Adrenal gland (tissue), 12 donors: Measurements from ENCODE around the gene OMP. TPM values are rescaled to one million over a fixed set of nuclear protein-coding genes. Genes with fewer than 3 reads are reported as not detected.
A peak's percentile ranks its signal among the peaks of the same experiment; 100 is the strongest.
"Not testable (repeated sequence)": the region's sequence is repeated elsewhere in the genome, so short reads cannot be mapped to it uniquely, and the experiment has no call there.

ENCODE experiments used
- DNase-seq, 7 donors: peaks; one replicate each; pipeline ENCODE4 v3.0.0-alpha.2; 2019 to 2020
- H3K27ac ChIP-seq, 5 donors: fragments of 200-600 bp; sonication (generic) in 4 of 5; 1 replicate in 3 of 5; 2 replicates in 2 of 5; pipeline versions ENCODE4 v1.5.1 to v1.8.0; 2016 to 2020; ENCODE audit warnings: mild to moderate bottlenecking in 1 of 5
- H3K27me3 ChIP-seq: fragments of 200-600 bp; 2 replicates; pipeline ENCODE4 v1.8.0; 2021
- H3K36me3 ChIP-seq, 2 donors: fragments of 200-600 bp; replicated peaks in 1 of 2; 1 replicate in 1 of 2; 2 replicates in 1 of 2; pipeline versions ENCODE4 v1.5.1 to v1.8.0; 2018 to 2022
- H3K4me1 ChIP-seq, 2 donors: fragments of 200-600 bp; replicated peaks in 1 of 2; 1 replicate in 1 of 2; 2 replicates in 1 of 2; pipeline versions ENCODE4 v1.5.1 to v1.8.0; 2018 to 2021
- H3K4me3 ChIP-seq, 4 donors: fragments of 200-600 bp; sonication (generic) in 3 of 4; one replicate each; pipeline ENCODE4 v1.5.1; 2016 to 2018
- H3K9me3 ChIP-seq, 3 donors: fragments of 200-600 bp; sonication (generic) in 1 of 3; replicated peaks in 1 of 3; 1 replicate in 2 of 3; 2 replicates in 1 of 3; pipeline versions ENCODE4 v1.5.1 to v1.8.0; 2016 to 2021
- POLR2A ChIP-seq, 2 donors: fragments of 450-650 bp; IDR thresholded peaks; one replicate each; pipeline ENCODE4 v1.6.1; 2017; ENCODE audit warnings: antibody characterized with exemption in 2 of 2, mild to moderate bottlenecking in 2 of 2, moderate library complexity in 1 of 2
- WGBS, 4 donors: extraction: QIAGEN DNeasy Blood & Tissue Kit in 2 of 4; methylation state at CpG; one replicate each; pipeline versions ENCODE4 v1.1.5 to v1.1.7; 2013 to 2017; 5-methylcytosine and 5-hydroxymethylcytosine counted together
- intact Hi-C, 2 donors: fragments of 100-400 bp; cut with DNase I; formaldehyde crosslinking; loops; one replicate each; pipeline versions ENCODE4 v1.14.1 to v1.15.0; 2022 to 2023
- polyA plus RNA-seq, 3 donors: library from polyadenylated mRNA; stranded (reverse); fragments of 200-250 nt in 2 of 3; fragments of 350-450 nt in 1 of 3; fragmentation: Illumina TruSeq in 1 of 3; extraction: RNeasy Lipid Tissue Mini Kit (QIAGEN cat#74804) in 1 of 3; gene quantifications; one replicate each; pipeline ENCODE4 v1.2.3, GENCODE V29; 2013 to 2014
- total RNA-seq, 9 donors: library from RNA; depleted of rRNA in 4 of 9; stranded (reverse); fragments of >200 nt in 4 of 9; fragments of 120-200 nt in 1 of 9; fragmentation: NEBNext Ultra II Directional in 1 of 9; extraction: Animal tissue kit (Norgen Biotek cat#: 25700) in 1 of 9; gene quantifications; one replicate each; pipeline versions ENCODE4 v1.1.0 to v1.2.4, GENCODE V29; 2013 to 2023
- TF ChIP-seq, protein P1 (sequence below), 6 experiments: fragments of 450-650 bp in 4 of 6; fragments of 200-600 bp in 2 of 6; sonication (generic) in 1 of 6; IDR thresholded peaks; 1 replicate in 5 of 6; 2 replicates in 1 of 6; pipeline versions ENCODE4 v1.5.1 to v1.8.0; 2016 to 2021; ENCODE audit warnings: antibody characterized with exemption in 6 of 6, mild to moderate bottlenecking in 2 of 6, moderate library complexity in 1 of 6
- donor health status: healthy with polysubstance abuse.
- donor health status: Bipolar disorder and iron deficiency.
- donor health status: DM: yes; HTN: yes; CAD: no.
- donor health status: DM: no; HTN: no; CAD: no.
- donor health status: DM: no; HTN: no; CAD: no.
- donor health status: DM: yes; HTN: yes; CAD: no.

The OMP gene
- total and polyA plus RNA-seq, 12 donors, result 0.50 to 1.6 (median 0.92) TPM; not detected in 9

DNA sequence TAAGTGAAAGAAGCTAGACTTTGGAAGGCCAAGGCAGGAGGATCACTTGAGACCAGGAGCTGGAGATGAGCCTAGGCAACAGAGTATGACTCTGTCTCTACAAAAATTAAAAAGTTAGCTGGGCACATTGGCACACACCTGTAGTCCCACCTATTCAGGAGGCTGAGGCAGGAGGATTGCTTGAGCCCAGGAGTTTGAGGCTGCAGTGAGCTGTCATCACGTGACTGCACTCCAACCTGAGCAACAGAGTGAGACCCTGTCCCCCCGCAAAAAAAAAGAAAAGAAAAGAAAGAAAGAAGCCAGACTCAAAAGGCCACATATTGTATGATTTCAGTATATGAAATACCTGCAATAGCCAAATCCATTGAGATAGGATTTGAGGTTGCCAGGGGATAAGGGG, 43.7 kb upstream of the OMP start:
- H3K4me3 ChIP-seq, result no peak overlapping the region
- intact Hi-C loops, result no loop called here
- no peaks in the 10 kb centered on the region for H3K36me3 ChIP-seq
- H3K27ac ChIP-seq, result no peak overlapping the region
- H3K4me1 ChIP-seq, result no peaks in the 10 kb centered on the region
- no peaks in the 10 kb centered on the region for H3K27me3 ChIP-seq
- peak in 1 of 7 donors; percentile 2 for DNase-seq
- no peaks in the 10 kb centered on the region for H3K9me3 ChIP-seq
- TF ChIP-seq POLR2A (IDR thresholded peaks at IDR 0.05), result no peak
- TF ChIP-seq, protein P1, sequence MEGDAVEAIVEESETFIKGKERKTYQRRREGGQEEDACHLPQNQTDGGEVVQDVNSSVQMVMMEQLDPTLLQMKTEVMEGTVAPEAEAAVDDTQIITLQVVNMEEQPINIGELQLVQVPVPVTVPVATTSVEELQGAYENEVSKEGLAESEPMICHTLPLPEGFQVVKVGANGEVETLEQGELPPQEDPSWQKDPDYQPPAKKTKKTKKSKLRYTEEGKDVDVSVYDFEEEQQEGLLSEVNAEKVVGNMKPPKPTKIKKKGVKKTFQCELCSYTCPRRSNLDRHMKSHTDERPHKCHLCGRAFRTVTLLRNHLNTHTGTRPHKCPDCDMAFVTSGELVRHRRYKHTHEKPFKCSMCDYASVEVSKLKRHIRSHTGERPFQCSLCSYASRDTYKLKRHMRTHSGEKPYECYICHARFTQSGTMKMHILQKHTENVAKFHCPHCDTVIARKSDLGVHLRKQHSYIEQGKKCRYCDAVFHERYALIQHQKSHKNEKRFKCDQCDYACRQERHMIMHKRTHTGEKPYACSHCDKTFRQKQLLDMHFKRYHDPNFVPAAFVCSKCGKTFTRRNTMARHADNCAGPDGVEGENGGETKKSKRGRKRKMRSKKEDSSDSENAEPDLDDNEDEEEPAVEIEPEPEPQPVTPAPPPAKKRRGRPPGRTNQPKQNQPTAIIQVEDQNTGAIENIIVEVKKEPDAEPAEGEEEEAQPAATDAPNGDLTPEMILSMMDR (IDR thresholded peaks at IDR 0.05), result no peak
- 73 to 91% (median 83%) methylated on average over 2 of the region's 2 CpGs for WGBS, 4 donors

GRCh38 chr11:77059806-77060205, 42.8 kb upstream of the OMP start:
- intact Hi-C loops, result no loop called here
- TF ChIP-seq POLR2A (IDR thresholded peaks at IDR 0.05), result no peak
- TF ChIP-seq, protein P1 (IDR thresholded peaks at IDR 0.05), result no peak
- no peak for DNase-seq
- H3K9me3 ChIP-seq, result no peaks in the 10 kb centered on the region
- H3K27ac ChIP-seq, result no peak overlapping the region
- H3K4me1 ChIP-seq, result no peaks in the 10 kb centered on the region
- H3K27me3 ChIP-seq, result no peaks in the 10 kb centered on the region
- H3K36me3 ChIP-seq, result no peaks in the 10 kb centered on the region
- WGBS, 4 donors, result 81 to 95% (median 94%) methylated on average over 5 of the region's 5 CpGs
- H3K4me3 ChIP-seq, result no peak overlapping the region

- no peaks in the 10 kb centered on the region for H3K36me3 ChIP-seq
- 79 to 93% (median 86%) methylated on average over 4 of the region's 4 CpGs for WGBS, 4 donors
These were observed 42.4 kb upstream of the OMP start for GRCh38 chr11:77060234-77060633.

GRCh38 chr11:77061258-77061657, 41.4 kb upstream of the OMP start:
- intact Hi-C loops, H3K9me3 ChIP-seq, H3K27me3 ChIP-seq, H3K4me3 ChIP-seq, H3K36me3 ChIP-seq, H3K27ac ChIP-seq, H3K4me1 ChIP-seq: not testable (repeated sequence)
- WGBS, 4 donors, result 76 to 89% (median 81%) methylated on average over 4 of the region's 4 CpGs
- peak in 1 of 7 donors; percentile 3 for DNase-seq

More at GRCh38 chr11:77060234-77060633, 42.4 kb upstream of the OMP start:
- H3K27me3 ChIP-seq, result no peaks in the 10 kb centered on the region
- no peak for TF ChIP-seq POLR2A (IDR thresholded peaks at IDR 0.05)
- H3K4me3 ChIP-seq, result no peak overlapping the region
- intact Hi-C loops, result no loop called here
- no peaks in the 10 kb centered on the region for H3K4me1 ChIP-seq
- H3K9me3 ChIP-seq, result no peaks in the 10 kb centered on the region
- DNase-seq, result no peak
- H3K27ac ChIP-seq, result no peak overlapping the region

GRCh38 chr11:77062924-77063323, 39.7 kb upstream of the OMP start:
- Histone ChIP-seq H3K4me1 (peaks cover 0 to 3% of the 10 kb centered on the region in 2 donors), H3K36me3 (no peaks in the 10 kb centered on the region), H3K4me3 (no peak overlapping the region), H3K27me3 (no peaks in the 10 kb centered on the region), H3K9me3 (no peaks in the 10 kb centered on the region), H3K27ac (no peak overlapping the region)
- intact Hi-C loops, result no loop called here
- peak in 3 of 7 donors; percentile 5 to 46 (median 12) for DNase-seq
- no peak for TF ChIP-seq POLR2A (IDR thresholded peaks at IDR 0.05)
- TF ChIP-seq, protein P1 (IDR thresholded peaks at IDR 0.05), result peak in 1 of 6 experiments; percentile 12
